Smooth muscle cell of the brain vasculature (primary cell): ENCODE measurements around the gene TMEM175.

Experiments
- DNase-seq: peaks from one replicate; pipeline ENCODE4 v3.0.0-alpha.2; 2012; ENCODE audit warnings: low read depth, low spot score

TMEM175 gene

DNA sequence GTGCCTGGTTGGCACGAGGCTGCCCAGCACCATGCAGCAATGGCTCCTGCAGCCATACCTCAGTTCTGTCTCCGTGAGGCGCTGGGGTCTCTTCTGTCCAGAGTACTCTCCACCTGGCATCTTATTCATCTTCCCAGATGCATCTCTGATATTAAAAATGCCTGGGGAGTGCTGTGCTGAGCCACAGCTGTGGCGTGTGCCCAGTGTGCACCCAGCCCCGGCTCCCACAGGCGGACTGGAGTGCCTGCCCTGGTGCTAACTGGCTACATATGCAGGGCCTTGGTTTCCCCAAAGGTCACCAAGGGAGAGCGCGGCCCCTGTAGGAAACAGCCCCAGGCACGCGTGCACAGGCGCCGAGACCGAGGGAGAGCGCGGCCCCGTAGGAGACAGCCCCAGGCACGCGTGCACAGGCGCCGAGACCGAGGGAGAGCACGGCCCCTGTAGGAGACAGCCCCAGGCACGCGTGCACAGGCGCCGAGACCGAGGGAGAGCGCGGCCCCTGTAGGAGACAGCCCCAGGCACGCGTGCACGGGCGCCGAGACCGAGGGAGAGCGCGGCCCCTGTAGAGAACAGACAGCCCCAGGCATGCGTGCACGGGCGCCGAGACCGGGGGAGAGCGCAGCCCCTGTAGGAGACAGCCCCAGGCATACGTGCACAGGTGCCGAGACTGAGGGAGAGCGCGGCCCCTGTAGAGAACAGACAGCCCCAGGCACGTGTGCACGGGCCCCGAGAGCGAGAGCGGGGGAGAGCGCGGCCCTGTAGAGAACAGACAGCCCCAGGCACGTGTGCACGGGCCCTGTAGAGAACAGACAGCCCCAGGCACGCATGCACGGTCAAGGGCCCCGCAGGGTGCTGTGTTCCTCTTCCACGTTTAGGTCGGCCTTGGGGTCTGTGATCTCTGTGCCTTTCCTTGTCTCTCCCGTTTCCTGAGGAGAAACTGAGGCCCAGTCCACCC, 14.5 kb downstream of the TMEM175 start:
- no peak for DNase-seq

DNA sequence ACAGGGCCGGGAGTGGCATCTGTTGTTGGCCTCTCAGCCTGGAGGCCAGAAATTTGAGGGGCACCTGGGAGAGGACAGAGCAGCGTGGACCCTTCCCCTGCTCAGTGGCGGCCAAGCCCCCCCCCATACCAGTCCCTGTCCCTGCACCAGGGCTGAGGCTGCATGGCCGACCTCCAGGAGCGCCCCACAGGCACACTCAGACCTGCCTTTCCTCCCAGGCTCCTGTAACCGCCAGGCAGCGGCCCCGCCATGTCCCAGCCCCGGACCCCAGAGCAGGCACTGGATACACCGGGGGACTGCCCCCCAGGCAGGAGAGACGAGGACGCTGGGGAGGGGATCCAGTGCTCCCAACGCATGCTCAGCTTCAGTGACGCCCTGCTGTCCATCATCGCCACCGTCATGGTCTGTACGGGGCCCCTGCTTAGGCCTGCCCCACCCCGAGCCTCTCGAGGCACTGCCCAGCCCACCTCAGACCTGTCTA, 15.3 kb downstream of the TMEM175 start:
- no peak for DNase-seq

DNA sequence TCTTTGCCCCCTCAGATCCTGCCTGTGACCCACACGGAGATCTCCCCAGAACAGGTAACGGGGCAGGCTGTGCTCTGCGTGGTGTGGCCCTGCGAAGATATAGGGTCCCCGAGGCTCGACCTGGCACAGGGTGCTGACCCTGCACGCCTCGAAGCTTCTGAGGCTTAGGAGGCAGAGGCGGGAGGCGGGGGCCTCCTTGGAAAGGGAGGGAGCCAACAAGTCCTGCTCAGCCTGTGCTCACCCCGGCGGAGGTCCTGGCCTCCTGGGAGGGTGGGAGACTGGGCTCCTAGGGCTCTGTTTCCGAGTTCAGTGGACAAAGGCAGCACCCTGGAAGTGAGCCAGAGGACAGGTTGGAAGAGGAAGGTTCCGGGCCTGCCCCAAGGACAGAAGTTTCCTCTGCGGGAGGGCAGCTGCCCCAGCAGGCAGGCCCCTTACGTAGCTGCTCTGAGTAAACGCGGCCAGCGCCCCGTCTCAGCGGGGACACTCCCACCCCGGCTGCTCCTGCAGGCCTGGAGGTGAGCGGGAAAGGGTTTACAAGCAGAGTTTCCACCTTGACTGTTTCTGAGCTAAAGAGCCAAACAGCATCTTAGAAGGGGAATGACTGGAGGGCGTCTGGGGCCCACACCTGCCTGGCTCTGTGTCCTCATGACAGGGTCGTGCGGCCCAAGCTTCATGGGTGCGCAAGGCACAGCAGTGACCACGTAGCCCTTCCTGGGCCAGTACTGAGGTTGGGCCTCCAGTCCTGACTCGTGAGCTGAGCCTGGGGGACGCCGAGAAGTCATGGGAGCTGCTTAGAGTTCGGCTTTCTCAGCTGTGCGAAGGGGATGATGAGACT, 16.1 kb downstream of the TMEM175 start:
- no peak for DNase-seq

DNA sequence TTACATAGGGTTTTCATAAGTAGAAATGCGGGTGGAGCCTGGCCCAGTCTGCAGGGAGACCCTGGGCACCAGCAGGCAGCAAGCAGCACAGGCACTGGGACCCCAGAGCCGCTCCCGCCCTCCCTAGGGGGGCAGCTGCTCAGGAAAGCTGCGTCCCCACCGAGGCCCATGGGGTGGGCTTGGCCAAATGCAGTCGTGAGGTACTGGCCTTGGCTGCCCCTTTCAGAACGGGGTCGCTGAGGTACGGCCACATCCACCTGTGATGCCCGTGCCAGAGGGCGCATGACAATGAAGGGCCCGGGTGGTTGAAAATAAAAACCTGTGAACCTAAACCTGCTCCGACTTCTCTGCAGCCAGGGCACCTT, 16.7 kb downstream of the TMEM175 start:
- no peak for DNase-seq

DNA sequence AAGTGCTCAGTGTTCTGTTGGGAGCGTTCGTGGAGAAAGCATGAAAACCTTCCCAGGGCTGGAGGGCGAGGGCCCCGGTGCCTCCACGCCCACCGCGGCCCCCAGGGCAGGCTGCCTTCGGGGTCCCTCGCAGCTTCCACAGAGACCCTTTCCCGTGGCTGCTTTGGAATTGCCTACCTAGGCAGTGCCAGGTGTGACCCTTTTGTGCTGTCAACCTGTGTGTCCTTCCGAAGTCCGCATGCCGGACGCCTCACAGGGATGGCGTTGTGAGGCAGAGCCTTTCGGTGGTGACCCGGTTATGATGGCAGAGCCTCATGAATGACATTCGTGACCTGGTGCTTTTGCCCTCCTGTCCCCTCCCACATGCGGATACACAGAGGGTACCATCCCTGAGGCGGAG, 17.4 kb downstream of the TMEM175 start:
- DNase-seq, result no peak

DNA sequence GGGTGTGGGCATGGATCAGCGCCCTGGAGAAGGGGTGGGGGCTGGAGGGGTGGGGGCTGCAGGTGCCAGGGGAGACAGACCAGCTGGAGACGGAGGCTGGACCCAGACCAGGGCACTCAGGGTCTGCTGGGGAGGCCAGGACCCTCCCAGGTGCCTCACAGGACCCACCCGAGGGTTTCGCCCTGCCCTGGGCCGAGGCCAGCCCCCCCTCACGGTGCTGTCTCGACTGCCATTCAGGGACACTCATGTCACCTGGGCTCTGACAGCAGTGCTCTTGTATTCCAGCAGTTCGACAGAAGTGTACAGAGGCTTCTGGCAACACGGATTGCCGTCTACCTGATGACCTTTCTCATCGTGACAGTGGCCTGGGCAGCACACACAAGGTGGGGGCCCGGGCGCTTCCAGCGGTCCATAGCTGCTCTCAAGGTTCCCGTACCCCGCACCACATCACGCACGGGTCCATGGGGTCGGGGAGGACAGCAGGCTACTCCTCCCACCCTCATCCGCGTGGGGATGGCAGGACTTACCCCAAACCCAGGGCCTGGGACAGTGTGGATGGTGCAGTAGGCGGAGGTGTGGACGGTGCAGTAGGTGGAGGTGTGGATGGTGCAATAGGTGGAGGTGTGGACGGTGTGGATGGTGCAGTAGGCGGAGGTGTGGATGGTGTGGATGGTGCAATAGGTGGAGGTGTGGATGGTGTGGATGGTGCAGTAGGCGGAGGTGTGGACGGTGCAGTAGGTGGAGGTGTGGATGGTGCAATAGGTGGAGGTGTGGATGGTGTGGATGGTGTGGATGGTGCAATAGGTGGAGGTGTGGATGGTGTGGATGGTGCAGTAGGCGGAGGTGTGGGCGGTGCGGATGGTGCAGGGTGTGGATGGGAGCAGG, 18.1 kb downstream of the TMEM175 start:
- DNase-seq, result no peak

DNA sequence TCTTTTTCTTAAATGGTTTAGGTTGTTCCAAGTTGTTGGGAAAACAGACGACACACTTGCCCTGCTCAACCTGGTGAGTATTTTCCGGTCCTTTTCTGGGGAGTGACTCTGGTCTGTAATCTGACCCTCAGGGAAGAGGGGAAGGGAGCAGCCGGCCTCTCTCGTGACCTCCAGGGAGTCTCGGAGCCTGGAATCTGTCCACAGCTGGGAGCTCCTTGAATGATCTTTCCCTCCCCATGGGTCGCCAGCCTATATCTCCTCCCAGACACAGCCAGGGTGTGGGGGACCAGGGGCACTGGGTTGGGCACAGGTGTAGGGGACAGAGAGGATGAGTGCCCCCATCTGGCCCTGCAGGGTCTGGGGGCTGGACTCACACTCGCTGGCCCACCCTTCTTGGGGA, 18.9 kb downstream of the TMEM175 start:
- no peak for DNase-seq

DNA sequence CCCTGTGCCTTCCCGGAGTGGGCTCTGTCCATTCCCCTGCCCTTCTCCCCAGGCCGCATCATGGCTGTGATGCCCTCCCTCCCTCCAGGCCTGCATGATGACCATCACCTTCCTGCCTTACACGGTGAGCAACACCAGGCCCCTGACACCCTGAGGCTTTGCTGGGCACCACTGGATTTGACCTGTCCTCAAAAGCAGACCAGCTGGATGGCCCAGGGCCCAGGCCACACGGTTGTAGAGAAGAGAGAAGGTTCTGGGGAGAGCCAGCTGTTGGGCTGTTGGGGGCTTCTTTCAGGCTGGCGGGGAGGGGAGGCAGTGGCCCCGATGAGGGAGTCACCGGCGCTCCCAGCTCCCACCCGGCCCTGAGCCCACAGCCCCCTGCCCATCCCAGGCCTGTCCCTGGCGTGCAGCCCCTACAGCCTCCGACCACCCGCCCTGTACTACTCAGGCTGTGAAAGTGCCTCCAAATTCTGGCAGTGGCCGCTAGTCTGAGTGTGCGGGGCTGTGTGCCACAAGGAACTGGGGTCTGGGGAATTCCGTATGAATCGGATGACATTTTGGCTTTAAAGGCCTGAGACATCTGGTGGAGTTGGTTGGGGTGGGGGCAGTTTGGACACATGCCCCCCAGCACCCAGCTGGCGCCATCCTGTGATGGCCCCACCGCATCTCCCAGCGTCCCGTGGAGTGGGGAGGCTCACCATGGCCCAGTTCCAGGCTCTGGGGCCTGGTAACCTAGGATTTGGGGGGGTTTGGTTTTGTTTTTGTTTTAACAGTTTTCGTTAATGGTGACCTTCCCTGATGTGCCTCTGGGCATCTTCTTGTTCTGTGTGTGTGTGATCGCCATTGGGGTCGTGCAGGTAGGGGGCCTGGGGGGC, 19.6 kb downstream of the TMEM175 start:
- no peak for DNase-seq

DNA sequence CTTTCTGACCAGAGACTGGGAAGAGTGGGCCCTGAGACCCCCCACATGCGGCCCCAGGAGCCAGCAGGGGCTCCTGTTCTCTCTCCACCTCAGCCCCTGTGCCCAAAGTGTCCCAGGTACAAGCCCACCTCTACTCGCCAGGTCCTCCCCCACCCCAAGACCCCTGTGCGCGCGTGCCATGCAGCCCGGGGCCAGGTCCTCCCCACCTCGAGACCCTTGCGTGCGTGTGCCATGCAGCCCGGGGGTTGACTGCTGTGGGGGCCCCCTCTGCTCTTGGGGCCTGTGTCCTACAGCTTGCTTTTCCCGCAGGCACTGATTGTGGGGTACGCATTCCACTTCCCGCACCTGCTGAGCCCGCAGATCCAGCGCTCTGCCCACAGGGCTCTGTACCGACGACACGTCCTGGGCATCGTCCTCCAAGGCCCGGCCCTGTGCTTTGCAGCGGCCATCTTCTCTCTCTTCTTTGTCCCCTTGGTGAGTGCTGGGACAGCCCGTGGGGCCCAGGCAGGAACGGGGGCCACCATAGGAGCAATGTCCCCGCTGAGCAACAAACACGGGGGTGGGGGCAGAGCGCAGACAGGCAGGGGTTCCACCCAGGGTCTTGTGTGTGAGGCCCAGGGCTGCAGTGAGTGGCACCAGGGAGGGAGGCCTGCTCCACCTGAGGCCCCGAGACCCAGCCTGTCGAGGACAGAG, 20.8 kb downstream of the TMEM175 start:
- DNase-seq, result no peak

DNA sequence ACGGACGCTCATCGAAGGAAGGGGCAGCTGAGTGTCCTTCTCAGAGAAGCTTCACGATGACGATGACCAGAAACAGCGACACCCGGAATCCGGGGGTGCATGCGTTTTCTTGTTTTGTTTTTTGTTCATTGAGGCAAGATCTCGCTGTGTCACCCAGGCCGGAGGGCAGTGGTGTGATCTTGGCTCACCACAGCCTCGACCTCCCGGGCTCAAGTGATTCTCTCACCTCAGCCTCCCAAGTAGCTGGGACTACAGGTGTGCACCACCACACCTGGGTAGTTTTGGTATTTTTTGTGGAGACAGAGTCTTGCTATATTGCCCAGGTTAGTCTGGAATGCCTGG, 21.3 kb downstream of the TMEM175 start:
- DNase-seq, result no peak

DNA sequence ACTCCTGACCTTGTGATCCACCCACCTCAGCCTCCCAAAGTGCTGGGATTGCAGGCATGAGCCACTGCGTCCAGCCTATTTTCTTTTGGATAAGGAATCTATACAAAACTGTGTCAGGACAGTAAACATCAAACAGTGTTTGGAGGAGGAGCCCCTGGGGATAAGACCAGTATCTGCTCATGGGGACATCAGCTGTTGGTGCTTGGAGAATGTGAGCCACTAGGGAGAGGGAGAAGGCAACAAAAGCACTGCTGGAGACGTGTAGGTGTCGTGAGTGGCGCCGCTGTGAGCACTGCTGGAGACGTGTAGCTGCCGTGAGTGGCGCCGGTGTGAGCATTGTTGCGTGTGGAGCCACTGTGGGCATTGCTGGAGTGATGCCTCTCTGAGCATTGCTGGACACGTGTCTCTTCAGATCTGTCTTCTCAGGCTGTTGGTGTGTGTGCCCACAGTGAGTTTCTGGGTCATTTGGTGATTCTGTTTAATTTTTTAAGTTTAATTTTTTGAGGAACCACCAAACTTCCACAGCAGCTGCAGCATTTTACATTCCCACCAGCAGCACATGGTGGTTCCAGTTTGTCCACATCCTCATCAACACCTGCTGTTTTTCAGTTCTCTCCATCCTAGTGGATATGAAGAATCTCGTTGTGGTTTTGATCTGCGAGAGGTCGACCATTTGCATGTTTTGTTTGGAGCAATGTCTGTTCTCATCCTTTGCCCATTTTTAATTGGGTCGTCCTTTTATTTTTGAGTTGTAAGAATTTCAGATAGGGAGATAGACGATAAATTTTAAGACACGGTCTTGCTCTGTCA, 22.2 kb downstream of the TMEM175 start:
- no peak for DNase-seq

DNA sequence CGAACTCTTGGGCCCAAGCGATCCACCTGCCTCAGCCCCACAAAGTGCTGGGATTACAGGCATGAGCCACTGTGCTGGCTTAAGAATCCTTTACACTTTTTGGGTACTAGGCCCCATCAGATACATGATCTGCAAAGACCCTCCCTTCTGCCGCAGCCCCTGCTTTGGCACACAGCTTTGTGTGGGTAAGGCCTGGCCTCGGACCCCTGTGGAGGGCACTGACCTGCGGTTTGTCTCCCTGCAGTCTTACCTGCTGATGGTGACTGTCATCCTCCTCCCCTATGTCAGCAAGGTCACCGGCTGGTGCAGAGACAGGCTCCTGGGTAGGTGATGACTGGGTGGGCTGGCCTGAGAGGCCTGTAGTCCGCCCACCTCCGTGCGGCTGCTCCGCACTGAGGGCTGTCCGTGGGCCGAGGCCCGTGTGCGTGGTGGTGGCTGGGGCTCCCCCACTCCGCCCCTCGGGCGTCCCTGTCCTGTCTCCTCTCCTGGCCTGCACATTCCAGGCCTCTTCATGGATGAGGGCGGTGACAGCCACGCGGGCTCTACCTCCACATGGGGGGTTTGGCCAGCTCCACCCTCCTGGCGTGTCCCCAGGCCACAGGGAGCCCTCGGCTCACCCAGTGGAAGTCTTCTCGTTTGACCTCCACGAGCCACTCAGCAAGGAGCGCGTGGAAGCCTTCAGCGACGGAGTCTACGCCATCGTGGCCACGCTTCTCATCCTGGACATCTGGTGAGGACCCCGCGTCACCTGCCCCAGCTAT, 23.1 kb downstream of the TMEM175 start:
- DNase-seq, result no peak

DNA sequence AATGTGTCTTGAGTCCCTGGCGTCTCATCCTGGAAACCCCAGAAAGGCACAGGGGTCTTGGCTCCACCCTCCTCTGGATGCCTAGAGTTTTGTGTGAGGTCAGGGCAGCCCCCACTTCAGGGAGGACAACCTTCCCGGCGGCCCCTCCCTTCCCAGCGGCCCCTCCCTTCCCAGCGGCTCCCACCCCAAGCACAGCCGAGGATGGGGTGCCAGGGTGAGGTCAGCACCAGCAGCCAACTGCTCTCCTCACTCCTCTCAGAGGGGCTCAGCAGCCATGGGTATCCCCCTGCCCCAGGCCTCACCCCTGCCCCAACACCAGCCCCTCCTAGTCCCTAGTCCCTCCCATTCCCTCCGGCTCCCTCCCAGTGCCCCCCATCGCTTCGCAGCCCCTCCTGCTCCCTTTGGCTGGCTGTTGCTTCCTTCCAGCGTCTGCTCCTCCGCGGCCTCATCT, 23.7 kb downstream of the TMEM175 start:
- no peak for DNase-seq

DNA sequence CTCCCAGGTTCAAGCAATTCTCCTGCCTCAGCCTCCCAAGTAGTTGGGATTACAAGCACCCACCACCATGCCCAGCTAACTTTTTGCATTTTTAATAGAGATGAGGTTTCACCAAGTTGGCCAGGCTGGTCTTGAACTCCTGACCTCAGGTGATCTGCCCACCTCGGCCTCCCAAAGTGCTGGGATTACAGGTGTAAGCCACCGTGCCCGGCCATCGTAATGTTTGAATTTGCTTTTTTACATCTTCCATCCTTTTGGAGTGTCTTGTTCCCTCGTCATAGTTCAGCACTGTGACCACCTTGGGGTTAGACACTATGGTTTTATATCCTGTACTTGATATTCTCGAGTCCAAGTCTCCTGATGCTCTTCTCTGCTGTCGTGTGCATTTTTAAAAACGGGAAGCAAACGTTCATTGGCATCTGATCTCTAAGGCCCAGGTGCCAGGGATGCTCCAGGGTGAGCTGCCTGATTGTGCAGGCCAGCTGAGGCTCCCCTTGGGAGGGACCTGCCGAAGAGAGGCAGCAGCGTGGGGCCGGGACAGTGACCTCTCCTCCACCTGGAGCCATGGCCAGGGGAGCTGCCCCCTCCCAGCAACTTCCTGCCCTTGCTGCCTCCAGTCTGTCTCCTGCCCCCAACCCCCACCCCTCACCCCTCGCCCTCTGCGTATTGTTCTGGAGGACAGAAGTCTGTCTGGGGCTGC, 24.4 kb downstream of the TMEM175 start:
- DNase-seq, result no peak

DNA sequence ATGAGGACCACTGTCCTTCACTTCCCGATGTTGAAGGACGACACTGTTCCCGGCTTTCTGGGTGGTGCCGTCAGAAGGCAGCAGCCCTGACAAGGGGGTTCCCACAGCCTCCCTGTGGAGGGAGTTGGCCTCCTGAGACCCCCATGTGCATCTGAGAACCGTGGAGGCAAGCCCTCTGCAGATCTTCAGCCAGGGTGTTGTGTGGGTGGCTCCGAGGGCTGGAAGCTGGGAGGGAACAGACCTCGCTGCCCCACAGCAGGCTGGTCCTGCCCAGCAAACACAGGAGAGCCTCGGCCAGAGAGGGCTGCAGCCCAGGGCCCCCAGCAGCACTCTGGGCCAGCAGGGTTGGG, 24.9 kb downstream of the TMEM175 start:
- no peak for DNase-seq

DNA sequence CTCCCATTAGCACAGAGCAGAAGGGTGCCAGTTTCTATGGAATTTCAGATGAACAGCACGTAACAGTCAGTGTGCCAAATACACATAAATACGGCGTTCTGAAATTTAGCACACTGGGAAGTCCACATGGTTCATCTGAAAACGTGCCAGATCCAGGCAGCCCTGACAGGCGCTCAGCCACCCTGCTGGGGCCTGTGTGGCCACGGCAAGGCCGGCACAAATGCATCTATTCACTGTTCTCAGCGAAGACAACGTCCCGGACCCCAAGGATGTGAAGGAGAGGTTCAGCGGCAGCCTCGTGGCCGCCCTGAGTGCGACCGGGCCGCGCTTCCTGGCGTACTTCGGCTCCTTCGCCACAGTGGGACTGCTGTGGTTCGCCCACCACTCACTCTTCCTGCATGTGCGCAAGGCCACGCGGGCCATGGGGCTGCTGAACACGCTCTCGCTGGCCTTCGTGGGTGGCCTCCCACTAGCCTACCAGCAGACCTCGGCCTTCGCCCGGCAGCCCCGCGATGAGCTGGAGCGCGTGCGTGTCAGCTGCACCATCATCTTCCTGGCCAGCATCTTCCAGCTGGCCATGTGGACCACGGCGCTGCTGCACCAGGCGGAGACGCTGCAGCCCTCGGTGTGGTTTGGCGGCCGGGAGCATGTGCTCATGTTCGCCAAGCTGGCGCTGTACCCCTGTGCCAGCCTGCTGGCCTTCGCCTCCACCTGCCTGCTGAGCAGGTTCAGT, 25.5 kb downstream of the TMEM175 start:
- DNase-seq, result no peak

DNA sequence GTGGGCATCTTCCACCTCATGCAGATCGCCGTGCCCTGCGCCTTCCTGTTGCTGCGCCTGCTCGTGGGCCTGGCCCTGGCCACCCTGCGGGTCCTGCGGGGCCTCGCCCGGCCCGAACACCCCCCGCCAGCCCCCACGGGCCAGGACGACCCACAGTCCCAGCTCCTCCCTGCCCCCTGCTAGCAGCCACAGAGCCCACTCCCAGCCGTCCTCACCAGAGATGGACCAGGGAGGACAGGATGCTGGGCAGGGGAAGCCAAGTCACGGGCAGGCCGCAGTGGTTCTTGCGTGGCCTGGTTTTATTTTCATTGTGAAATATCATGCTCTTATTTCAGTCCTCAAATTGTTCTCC, 26.0 kb downstream of the TMEM175 start:
- no peak for DNase-seq
